Measurements from ENCODE around the gene GPX4.

The GPX4 gene

GRCh38 chr19:1085676-1086442 is 17.9 kb upstream of the GPX4 start:
- no peak for DNase-seq

DNA sequence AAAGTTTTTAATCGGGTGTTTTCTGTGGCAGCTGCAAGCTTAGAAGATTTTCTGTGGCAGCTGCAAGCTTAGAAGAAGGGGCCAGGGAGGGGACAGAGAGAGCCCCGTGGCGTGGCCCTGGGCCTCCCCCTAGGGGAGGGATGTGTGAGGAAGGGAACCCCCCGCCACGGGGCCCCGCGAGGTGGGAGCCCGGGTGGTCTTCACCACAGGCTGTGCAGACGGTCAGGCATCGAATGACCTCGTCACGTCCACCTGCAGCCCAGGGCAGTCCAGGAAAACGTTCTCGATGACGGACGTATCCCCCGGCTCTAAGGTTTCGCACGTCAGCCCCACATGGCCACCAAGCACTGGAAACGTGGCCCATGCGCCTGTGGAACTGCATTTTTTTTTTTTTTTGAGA is 17.2 kb upstream of the GPX4 start:
- no peak for DNase-seq

DNA sequence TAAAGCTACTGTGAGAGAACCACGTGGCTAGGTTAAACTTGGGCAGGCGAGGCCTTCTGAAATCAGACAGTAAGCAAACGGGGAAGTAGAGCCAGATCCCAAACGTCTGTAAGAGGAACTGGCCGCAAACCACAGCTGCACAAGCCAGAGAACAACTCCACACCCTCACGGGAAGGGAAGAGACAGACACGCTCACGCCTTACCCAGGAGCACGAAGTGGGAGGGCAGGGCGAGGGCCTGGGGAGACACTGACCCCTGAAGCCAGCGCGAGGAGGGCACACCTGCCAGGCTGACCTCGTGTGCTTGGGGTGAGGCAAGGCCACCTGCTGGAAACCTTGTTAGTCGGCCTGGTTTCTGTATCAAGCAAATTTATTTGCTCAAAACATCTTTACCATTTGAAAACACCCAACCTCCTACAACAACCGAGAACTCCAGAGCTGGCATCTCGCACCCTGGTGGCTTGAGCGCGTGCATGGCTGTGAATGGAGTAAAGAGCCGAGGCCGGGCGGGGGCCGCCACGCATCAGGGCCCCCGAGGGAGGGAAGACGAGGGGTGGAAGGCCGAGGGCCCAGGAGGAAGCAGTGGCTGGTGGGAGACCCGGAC is 15.9 kb upstream of the GPX4 start:
- DNase-seq, result peak; percentile 63

- no peak for DNase-seq
Measured at GRCh38 chr19:1088416-1089010, 15.3 kb upstream of the GPX4 start.

DNA sequence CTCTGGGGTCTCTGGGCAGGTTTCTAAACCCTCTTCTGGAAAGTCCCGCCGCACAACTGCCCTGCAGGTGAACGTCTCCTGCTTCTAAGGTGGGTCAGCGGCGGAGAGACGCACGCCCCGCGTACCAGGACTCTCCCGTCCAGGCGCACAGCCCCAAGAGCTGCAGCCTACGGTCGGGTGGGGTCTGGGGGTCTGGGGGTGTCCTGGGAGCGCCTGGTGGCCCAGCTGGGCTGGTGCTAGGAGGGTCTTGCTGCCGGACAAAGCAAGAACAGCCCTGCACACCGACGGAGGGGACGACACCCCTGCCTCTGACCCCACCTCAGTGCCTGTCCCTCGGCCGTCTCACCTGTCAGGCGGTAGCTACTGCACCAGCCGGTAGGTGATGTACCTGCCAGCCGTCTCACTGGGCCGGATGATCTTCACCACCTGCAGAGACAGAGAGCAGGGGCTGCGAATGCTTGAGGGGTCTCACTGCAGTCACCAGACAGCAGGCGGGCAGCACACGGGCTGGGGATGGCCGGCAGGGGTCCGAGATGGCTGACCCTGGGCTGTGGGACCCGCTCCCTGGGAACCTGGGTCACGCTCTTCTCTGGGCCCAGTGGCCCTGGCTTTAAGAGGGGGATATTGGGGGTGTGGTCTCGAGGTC is 14.5 kb upstream of the GPX4 start:
- DNase-seq, result no peak

- DNase-seq, result peak; percentile 72
Measured at GRCh38 chr19:1089891-1090290, 13.9 kb upstream of the GPX4 start.

DNA sequence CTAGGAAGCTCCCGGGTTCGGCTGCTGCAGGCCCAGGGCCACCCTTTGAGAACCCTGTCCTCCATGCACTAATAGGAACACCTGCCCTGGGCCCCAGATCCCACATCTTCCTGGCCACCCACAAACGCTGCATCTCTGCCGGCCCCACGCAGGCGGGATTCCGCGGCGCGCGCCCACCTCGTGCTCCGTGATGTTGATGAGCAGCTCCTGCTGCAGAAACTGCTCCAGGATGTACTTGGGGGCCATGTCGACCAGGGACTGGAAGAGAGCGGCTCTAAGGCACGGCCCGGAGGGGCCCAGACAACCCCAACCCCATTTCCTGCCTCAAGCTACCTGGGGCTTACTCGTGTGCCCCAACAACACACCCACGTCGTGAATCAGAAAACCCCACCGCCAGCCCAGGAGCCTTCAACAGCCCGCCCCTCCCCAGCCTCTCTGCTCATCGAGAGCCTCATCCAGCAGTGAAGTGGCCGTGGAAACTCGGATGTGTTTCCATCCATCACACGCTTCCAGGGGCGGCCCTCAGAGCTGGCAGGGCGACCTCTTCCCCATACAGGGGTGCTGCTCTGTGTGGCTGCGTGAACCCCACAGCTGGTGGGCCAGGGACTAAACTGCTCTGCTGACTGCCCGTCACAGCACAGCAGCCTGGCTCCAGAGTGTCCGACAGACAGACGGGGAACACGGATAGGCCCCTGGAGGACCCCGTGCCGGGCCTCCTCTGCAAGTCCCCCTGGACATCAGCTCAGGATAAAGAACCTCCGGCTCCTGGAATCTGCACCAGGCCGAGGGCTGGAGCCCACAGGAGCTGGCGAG is 12.9 kb upstream of the GPX4 start:
- DNase-seq, result no peak

- DNase-seq, result no peak
Measured at GRCh38 chr19:1091544-1092175, 12.1 kb upstream of the GPX4 start.

DNA sequence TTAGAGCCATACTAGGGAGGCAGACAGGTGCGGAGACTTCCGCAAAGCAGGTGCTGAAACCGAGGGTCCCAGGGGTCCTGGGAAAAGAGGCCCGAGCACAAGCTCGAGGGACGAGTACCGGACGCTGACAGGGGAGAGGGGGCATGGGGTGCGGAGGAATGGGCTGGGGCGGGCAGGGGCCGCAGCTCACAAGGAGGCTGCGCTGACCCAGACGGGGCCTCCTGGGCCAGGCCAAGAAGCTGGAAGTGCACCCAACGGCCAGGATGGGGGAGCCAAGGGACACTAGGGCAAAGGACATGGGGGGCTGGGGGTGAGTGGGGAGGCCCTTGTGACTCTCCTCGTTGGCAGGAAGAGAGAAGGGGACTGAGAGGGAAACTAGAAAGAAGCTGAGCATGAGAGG is 10.5 kb upstream of the GPX4 start:
- no peak for DNase-seq

DNA sequence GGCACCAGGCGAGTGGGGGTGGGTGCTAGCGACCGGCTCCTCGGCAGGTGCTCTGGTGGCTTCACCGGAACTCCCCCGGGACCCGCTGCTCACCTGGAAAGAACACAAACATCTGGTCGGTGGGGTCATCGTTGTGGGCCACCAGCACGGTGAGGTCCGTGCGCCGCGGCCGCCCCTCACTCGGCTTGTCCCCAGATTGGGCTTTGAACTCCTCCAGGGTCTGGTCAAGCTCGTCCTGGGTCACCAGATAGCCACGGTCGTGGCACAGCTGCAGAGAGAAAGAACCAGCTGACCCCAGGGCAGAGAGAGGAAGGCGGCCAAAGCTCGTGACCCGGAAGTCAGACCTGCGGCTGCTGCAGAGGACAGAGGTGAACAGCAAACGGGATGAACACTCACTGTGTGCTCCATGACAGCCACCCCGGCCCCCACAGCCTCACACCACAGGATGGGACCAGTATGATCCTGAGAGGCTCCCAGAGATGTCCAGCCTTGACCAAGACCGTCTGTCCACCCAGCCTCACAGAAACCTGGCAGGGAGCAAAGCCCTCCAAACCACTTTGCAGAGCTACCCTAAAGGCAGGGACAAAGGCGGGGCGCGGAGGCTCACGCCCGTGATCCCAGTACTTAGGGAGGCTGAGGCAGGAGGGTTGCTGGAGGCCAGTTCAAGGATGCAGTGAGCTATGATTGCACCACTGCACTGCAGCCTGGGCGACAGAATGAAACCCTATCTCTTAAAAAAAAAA is 9.8 kb upstream of the GPX4 start:
- no peak for DNase-seq

DNA sequence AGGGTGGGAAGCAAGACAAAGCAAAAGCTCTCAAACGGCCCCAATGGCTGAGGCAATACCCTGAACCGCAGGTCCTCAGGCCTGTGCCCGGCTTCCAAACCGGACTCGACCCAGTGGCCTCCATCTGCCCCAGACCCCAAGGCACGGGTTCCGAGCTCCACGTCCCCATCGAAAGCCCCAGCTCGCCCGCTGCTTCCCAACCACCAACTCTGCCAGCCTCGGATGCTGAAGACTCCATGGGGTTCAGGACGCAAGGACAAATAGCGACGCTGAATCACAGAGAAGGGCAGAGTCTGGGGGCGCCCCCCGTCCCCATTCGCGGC is 9.2 kb upstream of the GPX4 start:
- no peak for DNase-seq

- DNase-seq, result peak; percentile 98
Measured at GRCh38 chr19:1094978-1095701, 8.7 kb upstream of the GPX4 start, which contains the start of gene POLR2E. Gene POLR2E, minus strand, starts transcription at chr19:1095375. Its CDS starts 60 bp downstream, at chr19:1095315.

GRCh38 chr19:1097810-1098176 is 6.0 kb upstream of the GPX4 start:
- DNase-seq, result no peak

DNA sequence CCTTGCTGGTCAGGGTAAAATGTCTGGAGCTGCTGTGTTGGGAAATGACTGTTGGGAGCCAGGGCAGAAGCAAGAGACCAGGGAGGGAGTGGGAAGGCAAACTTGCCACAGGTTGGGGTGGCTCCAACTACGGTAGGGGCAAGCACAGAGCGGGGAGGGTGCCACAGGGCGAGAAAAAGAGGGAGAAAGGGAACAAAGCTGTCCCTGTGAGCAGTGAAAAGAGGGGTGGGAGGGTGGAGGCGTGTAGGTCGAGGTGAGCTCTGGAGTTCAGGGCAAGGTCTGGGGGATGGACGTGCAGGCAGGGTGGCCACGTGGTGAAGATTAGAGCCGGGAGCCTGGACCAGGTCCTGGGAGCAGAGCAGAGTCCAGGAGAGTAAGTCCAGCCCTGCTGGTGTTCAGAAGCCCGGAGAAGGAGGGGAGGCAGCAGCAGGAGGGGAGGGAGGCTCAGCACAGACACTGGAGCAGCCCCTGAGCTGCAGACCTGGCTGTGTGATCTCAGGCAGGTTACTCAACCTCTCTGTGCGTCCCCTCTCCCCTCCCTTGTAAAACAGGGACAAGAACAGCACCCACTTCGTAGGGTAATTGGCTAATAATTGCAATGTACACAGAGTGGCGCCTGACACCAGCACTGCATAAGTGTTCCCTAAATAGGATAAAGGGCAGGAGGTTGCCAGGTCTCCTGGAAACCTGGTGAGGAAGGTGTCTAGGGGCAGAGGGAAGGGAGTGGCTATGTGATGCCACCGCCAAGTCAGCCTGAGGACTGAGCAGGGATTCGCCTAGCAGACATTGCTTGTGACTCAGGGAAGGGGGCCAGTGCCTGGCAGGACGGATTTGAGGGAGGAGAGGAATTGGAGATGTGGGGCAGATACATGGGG is 5.4 kb upstream of the GPX4 start:
- no peak for DNase-seq

- no peak for DNase-seq
Measured at GRCh38 chr19:1101337-1101698, 2.5 kb upstream of the GPX4 start.

- DNase-seq, result peak; percentile 52
Measured at GRCh38 chr19:1102407-1103131, 1.2 kb upstream of the GPX4 start.

GRCh38 chr19:1103132-1103707 is 574 bp upstream of the GPX4 start:
- DNase-seq, result no peak

- peak; percentile 82 for DNase-seq
Measured at GRCh38 chr19:1104311-1105007, 665 bp downstream of the GPX4 start.

Measured in CD4-positive, alpha-beta T cell treated with Interleukin-21 for 1 hour (primary cell).